GM13976 (cell line): ENCODE data around the gene GALNT7.

Source experiments
- DNase-seq: peaks from one replicate; pipeline ENCODE4 v3.0.0; 2012; ENCODE audit warnings: low spot score
- in situ Hi-C: fragments of 300-500 bp; cut with MboI; formaldehyde crosslinking; loops from one replicate; pipeline ENCODE4 v1.12.0; 2022; ENCODE audit warnings: low sequenced_read_pairs, mixed read lengths, inconsistent platforms; ENCODE audit not compliant: unreplicated experiment
- TF ChIP-seq, protein P1 (sequence below): IDR thresholded peaks from 2 replicates; pipeline ENCODE4 v1.5.1; 2012; ENCODE audit warnings: borderline replicate concordance, mild to moderate bottlenecking; ENCODE audit not compliant: insufficient read depth; ENCODE audit errors: extremely low read depth, missing control alignments, control extremely low read depth

The GALNT7 gene

GRCh38 chr4:173272996-173273395 is 104.4 kb downstream of the GALNT7 start:
- DNase-seq = no peak
- in situ Hi-C loops = no loop called here
- TF ChIP-seq, protein P1, sequence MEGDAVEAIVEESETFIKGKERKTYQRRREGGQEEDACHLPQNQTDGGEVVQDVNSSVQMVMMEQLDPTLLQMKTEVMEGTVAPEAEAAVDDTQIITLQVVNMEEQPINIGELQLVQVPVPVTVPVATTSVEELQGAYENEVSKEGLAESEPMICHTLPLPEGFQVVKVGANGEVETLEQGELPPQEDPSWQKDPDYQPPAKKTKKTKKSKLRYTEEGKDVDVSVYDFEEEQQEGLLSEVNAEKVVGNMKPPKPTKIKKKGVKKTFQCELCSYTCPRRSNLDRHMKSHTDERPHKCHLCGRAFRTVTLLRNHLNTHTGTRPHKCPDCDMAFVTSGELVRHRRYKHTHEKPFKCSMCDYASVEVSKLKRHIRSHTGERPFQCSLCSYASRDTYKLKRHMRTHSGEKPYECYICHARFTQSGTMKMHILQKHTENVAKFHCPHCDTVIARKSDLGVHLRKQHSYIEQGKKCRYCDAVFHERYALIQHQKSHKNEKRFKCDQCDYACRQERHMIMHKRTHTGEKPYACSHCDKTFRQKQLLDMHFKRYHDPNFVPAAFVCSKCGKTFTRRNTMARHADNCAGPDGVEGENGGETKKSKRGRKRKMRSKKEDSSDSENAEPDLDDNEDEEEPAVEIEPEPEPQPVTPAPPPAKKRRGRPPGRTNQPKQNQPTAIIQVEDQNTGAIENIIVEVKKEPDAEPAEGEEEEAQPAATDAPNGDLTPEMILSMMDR = no peak

DNA sequence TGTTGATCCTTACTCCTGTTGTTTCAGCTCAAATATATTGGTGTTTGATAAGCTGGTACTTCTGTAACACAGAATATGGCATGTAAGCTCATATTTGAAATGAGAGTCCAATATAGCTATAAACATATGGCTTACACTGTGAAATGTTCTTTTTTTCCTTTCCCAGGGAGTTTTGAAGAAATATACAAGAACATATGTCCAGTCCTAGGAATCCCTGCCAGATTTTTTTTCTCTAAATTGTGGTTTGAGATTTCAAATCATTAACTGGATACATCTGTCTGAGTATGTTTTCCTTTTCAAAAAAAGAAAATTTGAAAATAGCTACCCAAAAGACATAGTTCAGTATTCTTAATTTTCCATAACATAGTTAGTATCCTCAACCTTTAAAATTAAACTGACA is 105.3 kb downstream of the GALNT7 start:
- DNase-seq = no peak
- in situ Hi-C loops = no loop called here
- TF ChIP-seq, protein P1 = no peak

DNA sequence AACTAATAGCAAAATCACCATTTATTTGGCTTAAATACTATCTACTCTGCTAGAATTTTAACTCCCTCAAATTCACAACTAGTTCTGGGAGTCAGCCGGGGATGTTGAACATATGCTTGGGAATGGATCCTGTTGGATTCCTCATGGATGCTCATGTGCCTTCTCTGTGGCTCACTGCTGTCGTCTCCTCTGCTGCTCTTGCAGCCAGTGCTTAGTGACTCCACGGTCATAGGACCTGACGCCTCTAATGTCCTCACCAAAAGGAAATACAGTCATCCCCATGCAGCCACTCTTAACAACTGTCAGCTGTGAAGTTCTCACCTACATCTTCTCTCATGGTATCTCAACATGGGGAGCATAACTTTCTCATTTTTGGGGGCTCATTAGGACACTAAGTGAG is 106.1 kb downstream of the GALNT7 start:
- TF ChIP-seq, protein P1 = no peak
- in situ Hi-C loops = no loop called here
- no peak for DNase-seq

GRCh38 chr4:173275150-173275549 is 106.5 kb downstream of the GALNT7 start:
- TF ChIP-seq, protein P1 = no peak
- no peak for DNase-seq
- in situ Hi-C loops = no loop called here

DNA sequence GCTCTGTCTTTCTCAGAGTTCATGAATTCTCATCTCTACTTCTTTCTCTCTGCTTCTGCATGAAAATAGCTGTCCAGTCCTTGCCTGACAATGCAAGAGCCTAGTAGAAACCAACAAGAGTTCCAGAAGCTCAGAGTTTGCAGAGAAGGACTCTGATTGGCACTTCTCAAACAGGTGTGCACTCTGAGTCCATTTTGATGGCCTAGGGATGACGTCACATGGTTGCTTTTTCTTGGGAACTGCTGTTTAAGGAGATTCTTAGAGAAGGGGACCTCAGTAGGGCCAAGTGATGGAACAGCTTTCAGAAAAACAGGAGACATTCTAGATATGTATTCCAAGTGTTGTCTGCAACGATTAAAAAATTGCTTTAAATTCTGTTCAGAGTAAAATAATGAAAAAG is 108.7 kb downstream of the GALNT7 start:
- TF ChIP-seq, protein P1 = no peak
- no peak for DNase-seq
- in situ Hi-C loops = no loop called here

DNA sequence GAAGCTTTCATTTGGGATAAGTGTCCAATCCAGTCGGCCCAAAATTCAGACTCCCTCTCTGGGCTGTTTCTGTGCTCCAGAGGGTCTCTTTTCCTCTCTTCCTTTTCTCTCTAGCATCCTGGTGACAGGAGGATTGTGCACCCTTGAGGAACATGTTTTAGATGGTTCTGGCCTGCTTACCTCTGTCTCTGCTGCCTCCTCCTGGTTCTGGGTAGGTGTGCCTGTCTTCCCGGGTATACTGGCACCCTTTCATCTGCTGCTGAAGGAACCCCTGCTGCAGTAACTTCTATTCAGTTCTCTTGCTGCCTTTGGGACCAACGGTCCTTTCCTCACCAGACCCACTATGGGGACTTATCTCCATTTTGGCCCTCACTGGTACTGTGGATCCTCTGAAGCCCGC is 112.4 kb downstream of the GALNT7 start:
- TF ChIP-seq, protein P1 = no peak
- no peak for DNase-seq
- in situ Hi-C loops = no loop called here

- in situ Hi-C loops = no loop called here
- DNase-seq = no peak
These were observed 113.0 kb downstream of the GALNT7 start for GRCh38 chr4:173281406-173282255.

More at GRCh38 chr4:173281406-173282255, 113.0 kb downstream of the GALNT7 start:
- TF ChIP-seq, protein P1 = no peak
